HepG2 (cell line): Measurements from ENCODE around the gene PLA2G12A. TPM values are rescaled to one million over a fixed set of nuclear protein-coding genes. Genes with fewer than 3 reads are reported as not detected.

Source experiments
- ATAC-seq: fragments of 200-7000 bp; cut with Tn5 transposase; 3 replicates; pipeline ENCODE4 v1.9.1; 2020; ENCODE audit warnings: mild to moderate bottlenecking, moderate library complexity
- BruUV-seq: library from RNA; stranded (reverse); fragments of 400-500 nt; replicated peaks from 2 replicates; lab custom pipeline; 2021; lab: Mats Ljungman, UMichigan
- CTCF ChIA-PET: fragments of 300-600 bp; formaldehyde crosslinking; extraction: SDS; loops from one replicate; lab custom pipeline; 2021; ENCODE audit warnings: low total read pairs, inconsistent platforms, low intra/inter-chr PET ratio; lab: Yijun Ruan, JAX
- POLR2A ChIA-PET: fragments of 350-600 bp; sonication (Branson Sonifier 250); formaldehyde crosslinking; loops from one replicate; lab custom pipeline; 2020; ENCODE audit warnings: antibody characterized with exemption, inconsistent platforms; lab: Yijun Ruan, JAX
- DNase-seq: peaks from one replicate; pipeline ENCODE4 v3.0.0-alpha.2; 2015; ENCODE audit warnings: low spot score
- FAIRE-seq: peaks from 3 replicates; lab custom pipeline; 2011; peaks lifted over from hg19 to GRCh38; lab: Jason Lieb, UNC
- H2AFZ ChIP-seq: one replicate; pipeline ENCODE4 v1.6.1; 2011; ENCODE audit warnings: low read length, inconsistent platforms
- H3K27ac ChIP-seq: fragments of 300-600 bp; 3 replicates; pipeline ENCODE4 v1.8.0; 2011; ENCODE audit warnings: mixed run types, mild to moderate bottlenecking, mixed read lengths, low read length, inconsistent platforms; ENCODE audit not compliant: insufficient read depth; ENCODE audit errors: extremely low read length
- H3K27me3 ChIP-seq, 2 experiments: fragments of 200-600 bp in 1 of 2; 2 replicates in 1 of 2; 3 replicates in 1 of 2; pipeline versions ENCODE4 v1.6.0 to v1.8.0; 2011; ENCODE audit warnings: low read length in 2 of 2, mild to moderate bottlenecking in 2 of 2, moderate library complexity in 2 of 2, inconsistent platforms in 1 of 2; ENCODE audit not compliant: insufficient read depth in 2 of 2, control insufficient read depth in 1 of 2
- H3K36me3 ChIP-seq, 2 experiments: fragments of 200-600 bp in 1 of 2; replicated peaks in 1 of 2; 2 replicates in 1 of 2; 3 replicates in 1 of 2; pipeline versions ENCODE4 v1.5.1 to v1.8.0; 2011; ENCODE audit warnings: low read length in 2 of 2, inconsistent platforms in 1 of 2; ENCODE audit not compliant: insufficient read depth in 2 of 2, control insufficient read depth in 1 of 2
- H3K4me1 ChIP-seq: 2 replicates; pipeline ENCODE4 v1.5.1; 2012; ENCODE audit warnings: low read length, inconsistent platforms; ENCODE audit not compliant: insufficient read depth
- H3K4me2 ChIP-seq: 2 replicates; pipeline ENCODE4 v1.6.0; 2011; ENCODE audit warnings: low read depth, low read length, inconsistent platforms
- H3K4me3 ChIP-seq, 3 experiments: fragments of 200-600 bp in 1 of 3; sonication (generic), shearing (Covaris generic) in 1 of 3; replicated peaks in 1 of 3; 2 replicates each; pipeline ENCODE4 v1.5.1; 2011 to 2016; ENCODE audit warnings: low read length in 3 of 3, inconsistent platforms in 2 of 3, low read depth in 2 of 3, mild to moderate bottlenecking in 2 of 3, control low read depth in 1 of 3, mixed read lengths in 1 of 3; ENCODE audit not compliant: insufficient read depth in 1 of 3
- H3K79me2 ChIP-seq: one replicate; pipeline ENCODE4 v1.6.1; 2011; ENCODE audit warnings: low read length, inconsistent platforms; ENCODE audit not compliant: insufficient read depth
- H3K9ac ChIP-seq: 2 replicates; pipeline ENCODE4 v1.6.0; 2011; ENCODE audit warnings: mild to moderate bottlenecking, low read depth, low read length, inconsistent platforms; ENCODE audit not compliant: insufficient read depth
- H3K9me3 ChIP-seq: 2 replicates; pipeline ENCODE4 v1.5.1; 2012; ENCODE audit warnings: mild to moderate bottlenecking, low read length
- H4K20me1 ChIP-seq: 2 replicates; pipeline ENCODE4 v1.6.0; 2011; ENCODE audit warnings: inconsistent platforms, mild to moderate bottlenecking, low read length, moderate library complexity; ENCODE audit not compliant: insufficient read depth
- ARID3A ChIP-seq: IDR thresholded peaks from 2 replicates; pipeline ENCODE4 v1.6.1; 2012; ENCODE audit warnings: low read depth, low read length, improper control_type of control experiment
- ARNT ChIP-seq: fragments of 450-650 bp; IDR thresholded peaks from 2 replicates; pipeline ENCODE4 v1.6.1; 2017
- ATF2 ChIP-seq: sonication (generic); formaldehyde crosslinking; IDR thresholded peaks from 2 replicates; pipeline ENCODE4 v1.4.0; 2020; ENCODE audit warnings: missing genetic modification reagents
- CSRNP1 ChIP-seq: sonication (generic); formaldehyde crosslinking; IDR thresholded peaks from 2 replicates; pipeline ENCODE4 v1.8.1; 2023; ENCODE audit warnings: mild to moderate bottlenecking, missing genetic modification reagents
- HDAC1 ChIP-seq: sonication (generic); formaldehyde crosslinking; IDR thresholded peaks from 2 replicates; pipeline ENCODE4 v1.5.1; 2020; ENCODE audit warnings: mild to moderate bottlenecking, missing genetic modification reagents
- PAWR ChIP-seq: sonication (generic); formaldehyde crosslinking; IDR thresholded peaks from 2 replicates; pipeline ENCODE4 v1.4.0; 2020; ENCODE audit warnings: missing genetic modification reagents, mild to moderate bottlenecking, borderline replicate concordance
- PHF21A ChIP-seq: sonication (generic); formaldehyde crosslinking; IDR thresholded peaks from 2 replicates; pipeline ENCODE4 v1.5.0; 2020; ENCODE audit warnings: mild to moderate bottlenecking, missing genetic modification reagents
- ZNF136 ChIP-seq: sonication (generic); formaldehyde crosslinking; IDR thresholded peaks from 2 replicates; pipeline ENCODE4 v1.8.1; 2022; ENCODE audit warnings: low read depth, mild to moderate bottlenecking, moderate library complexity, missing genetic modification reagents
- ZNF224 ChIP-seq: sonication (generic); formaldehyde crosslinking; IDR thresholded peaks from 2 replicates; pipeline ENCODE4 v1.5.0; 2020; ENCODE audit warnings: mild to moderate bottlenecking, missing genetic modification reagents
- ZSCAN20 ChIP-seq: sonication (generic); formaldehyde crosslinking; IDR thresholded peaks from 2 replicates; pipeline ENCODE4 v1.4.0; 2020; ENCODE audit warnings: missing genetic modification reagents, mild to moderate bottlenecking, borderline replicate concordance
- ZSCAN22 ChIP-seq: sonication (generic); formaldehyde crosslinking; IDR thresholded peaks from 2 replicates; pipeline ENCODE4 v1.4.0; 2020; ENCODE audit warnings: mild to moderate bottlenecking, missing genetic modification reagents
- WGBS: methylation state at CpG from one replicate; pipeline ENCODE4 v1.1.6; 2017; ENCODE audit warnings: low lambda C conversion rate; 5-methylcytosine and 5-hydroxymethylcytosine counted together
- in situ Hi-C: cut with HindIII; loops from 2 replicates; pipeline ENCODE4 v1.10.0; 2017; ENCODE audit warnings: low pct_unique_long_range_greater_than_20kb; ENCODE audit not compliant: extremely low pct_ligation_motif_present
- intact Hi-C: fragments of 100-400 bp; cut with micrococcal nuclease; formaldehyde crosslinking; loops from one replicate; pipeline ENCODE4 v1.10.0; 2022; ENCODE audit not compliant: unreplicated experiment
- polyA plus RNA-seq, 8 experiments: library from polyadenylated mRNA; depleted of rRNA in 3 of 8; stranded (reverse) in 7 of 8; unstranded in 1 of 8; fragments of >200 nt; fragmentation: Illumina TruSeq in 4 of 8; extraction: Trizol in 4 of 8; gene quantifications; 2 replicates each; pipeline versions ENCODE4 v1.2.1 to v1.2.3, GENCODE V29; 2011 to 2016; ENCODE audit warnings: low read depth in 4 of 8, missing spikeins in 1 of 8, mixed read lengths in 1 of 8; ENCODE audit not compliant: insufficient read depth in 1 of 8
- total RNA-seq, 5 experiments: library from RNA; depleted of rRNA; stranded (reverse); fragments of >200 nt; fragmentation: Illumina TruSeq; extraction: Trizol; gene quantifications; 2 replicates each; pipeline ENCODE4 v1.2.3, GENCODE V29; 2016; ENCODE audit warnings: low read depth in 1 of 5

PLA2G12A gene
- total and polyA plus RNA-seq, 2 of the 13 experiments (the other 11 are each of a cell fraction or from before 2014, with no cell fraction given): 61.2 to 64.0 TPM

- FAIRE-seq: no peak
- no peaks in the 10 kb centered on the region for H3K79me2 ChIP-seq
- no peak overlapping the region for H2AFZ ChIP-seq
- H3K27me3 ChIP-seq: no peaks in the 10 kb centered on the region; a peak in 1 of 5 replicates
- no TSS peak for BruUV-seq
- DNase-seq: no peak
- no peak overlapping the region for H3K4me3 ChIP-seq
- H4K20me1 ChIP-seq: no peaks in the 10 kb centered on the region
- intact Hi-C loops (loop anchor here (5.0 kb wide), 1 partner anchor 69 kb away; the partner anchor contains the start of gene GAR1), in situ Hi-C loops (no loop called here)
- POLR2A ChIA-PET: no interaction called here
- CTCF ChIA-PET: no interaction called here
- H3K36me3 ChIP-seq: peaks cover 16 to 45% of the 10 kb centered on the region in 2 experiments
- H3K27ac ChIP-seq: no peak overlapping the region
- H3K4me2 ChIP-seq: no peak overlapping the region
- no peaks in the 10 kb centered on the region for H3K4me1 ChIP-seq
- 100% methylated on average over 1 of the region's 1 CpG for WGBS
- ATAC-seq: no peak
- TF ChIP-seq ZSCAN22 (CRISPR knock-in tag) (no peak), ATF2 (CRISPR knock-in tag) (no peak), ZNF224 (no peak), ZNF136 (CRISPR knock-in tag) (no peak), ARNT (no peak), ZSCAN20 (CRISPR knock-in tag) (no peak), CSRNP1 (CRISPR knock-in tag) (no peak), ARID3A (no peak), HDAC1 (CRISPR knock-in tag) (no peak), PAWR (CRISPR knock-in tag) (no peak), PHF21A (CRISPR knock-in tag) (no peak)
- H3K9me3 ChIP-seq: no peaks in the 10 kb centered on the region
- H3K9ac ChIP-seq: no peak overlapping the region
These were observed 18.2 kb upstream of the PLA2G12A start for GRCh38 chr4:109748114-109748513.
